HepG2 (cell line): ENCODE data around the gene PARP15. TPM values are rescaled to one million over a fixed set of nuclear protein-coding genes. Genes with fewer than 3 reads are reported as not detected.
A peak's percentile ranks its signal among the peaks of the same experiment; 100 is the strongest.

Source experiments
- ATAD3A ChIP-seq: sonication (generic); formaldehyde crosslinking; IDR thresholded peaks from 2 replicates; pipeline ENCODE4 v1.4.0; 2020; ENCODE audit warnings: missing genetic modification reagents
- CEBPG ChIP-seq: IDR thresholded peaks from 2 replicates; pipeline ENCODE4 v1.6.1; 2016
- FOSL2 ChIP-seq: sonication (generic); formaldehyde crosslinking; IDR thresholded peaks from 2 replicates; pipeline ENCODE4 v1.4.0; 2020; ENCODE audit warnings: missing genetic modification reagents
- FOXP4 ChIP-seq: sonication (generic); formaldehyde crosslinking; IDR thresholded peaks from 2 replicates; pipeline ENCODE4 v1.4.0; 2020; ENCODE audit warnings: missing genetic modification reagents
- HNF4A ChIP-seq: sonication (generic); formaldehyde crosslinking; IDR thresholded peaks from 2 replicates; pipeline ENCODE4 v1.4.0; 2020; ENCODE audit warnings: missing genetic modification reagents
- JUND ChIP-seq: sonication (generic); formaldehyde crosslinking; IDR thresholded peaks from 2 replicates; pipeline ENCODE4 v1.8.0; 2022; ENCODE audit warnings: mild to moderate bottlenecking, missing genetic modification reagents
- NFAT5 ChIP-seq: sonication (generic); formaldehyde crosslinking; IDR thresholded peaks from 2 replicates; pipeline ENCODE4 v1.4.0; 2020; ENCODE audit warnings: missing genetic modification reagents
- NFYB ChIP-seq: sonication (generic); formaldehyde crosslinking; IDR thresholded peaks from 2 replicates; pipeline ENCODE4 v1.4.0; 2020; ENCODE audit warnings: missing genetic modification reagents
- SATB2 ChIP-seq: sonication (generic); formaldehyde crosslinking; IDR thresholded peaks from 2 replicates; pipeline ENCODE4 v1.5.0; 2020; ENCODE audit warnings: missing genetic modification reagents
- ZBTB25 ChIP-seq: IDR thresholded peaks from 2 replicates; pipeline ENCODE4 v1.6.1; 2018; ENCODE audit warnings: missing genetic modification reagents
- ZNF496 ChIP-seq: sonication (generic); formaldehyde crosslinking; IDR thresholded peaks from 2 replicates; pipeline ENCODE4 v1.8.1; 2023; ENCODE audit warnings: mild to moderate bottlenecking, moderate library complexity, missing genetic modification reagents; ENCODE audit not compliant: insufficient replicate concordance
- polyA plus RNA-seq, 8 experiments: library from polyadenylated mRNA; depleted of rRNA in 3 of 8; stranded (reverse) in 7 of 8; unstranded in 1 of 8; fragments of >200 nt; fragmentation: Illumina TruSeq in 4 of 8; extraction: Trizol in 4 of 8; gene quantifications; 2 replicates each; pipeline versions ENCODE4 v1.2.1 to v1.2.3, GENCODE V29; 2011 to 2016; ENCODE audit warnings: low read depth in 4 of 8, missing spikeins in 1 of 8, mixed read lengths in 1 of 8; ENCODE audit not compliant: insufficient read depth in 1 of 8
- total RNA-seq, 5 experiments: library from RNA; depleted of rRNA; stranded (reverse); fragments of >200 nt; fragmentation: Illumina TruSeq; extraction: Trizol; gene quantifications; 2 replicates each; pipeline ENCODE4 v1.2.3, GENCODE V29; 2016; ENCODE audit warnings: low read depth in 1 of 5
- TF ChIP-seq, protein P1 (sequence below): IDR thresholded peaks from 2 replicates; pipeline ENCODE4 v1.6.1; 2016; ENCODE audit warnings: low read depth
- TF ChIP-seq, protein P2 (sequence below): sonication (generic); formaldehyde crosslinking; IDR thresholded peaks from 2 replicates; pipeline ENCODE4 v1.4.0; 2020; ENCODE audit warnings: missing genetic modification reagents
- TF ChIP-seq, protein P3 (sequence below): sonication (generic); formaldehyde crosslinking; IDR thresholded peaks from 2 replicates; pipeline ENCODE4 v1.8.1; 2023; ENCODE audit warnings: mild to moderate bottlenecking, missing genetic modification reagents
- TF ChIP-seq, protein P4 (sequence below): sonication (generic); formaldehyde crosslinking; IDR thresholded peaks from 2 replicates; pipeline ENCODE4 v1.5.0; 2020; ENCODE audit warnings: missing genetic modification reagents, mild to moderate bottlenecking, borderline replicate concordance

PARP15 gene
- total and polyA plus RNA-seq, 2 of the 13 experiments (the other 11 are each of a cell fraction or from before 2014, with no cell fraction given) = 0.02 TPM; not detected in 1

GRCh38 chr3:122572940-122573412 is 4.5 kb upstream of the PARP15 start (continued):
- TF ChIP-seq NFAT5 (CRISPR knock-in tag) (no peak), NFYB (CRISPR knock-in tag) (no peak), HNF4A (CRISPR knock-in tag) (peak; percentile 50), ZBTB25 (CRISPR knock-in tag) (no peak), SATB2 (no peak), ATAD3A (CRISPR knock-in tag) (no peak), FOXP4 (peak; percentile 75), JUND (CRISPR knock-in tag) (peak; percentile 66; the same call in 1 of the 2 replicates), CEBPG (peak; percentile 19), ZNF496 (CRISPR knock-in tag) (no peak), FOSL2 (CRISPR knock-in tag) (peak; percentile 95)
- TF ChIP-seq, protein P1, sequence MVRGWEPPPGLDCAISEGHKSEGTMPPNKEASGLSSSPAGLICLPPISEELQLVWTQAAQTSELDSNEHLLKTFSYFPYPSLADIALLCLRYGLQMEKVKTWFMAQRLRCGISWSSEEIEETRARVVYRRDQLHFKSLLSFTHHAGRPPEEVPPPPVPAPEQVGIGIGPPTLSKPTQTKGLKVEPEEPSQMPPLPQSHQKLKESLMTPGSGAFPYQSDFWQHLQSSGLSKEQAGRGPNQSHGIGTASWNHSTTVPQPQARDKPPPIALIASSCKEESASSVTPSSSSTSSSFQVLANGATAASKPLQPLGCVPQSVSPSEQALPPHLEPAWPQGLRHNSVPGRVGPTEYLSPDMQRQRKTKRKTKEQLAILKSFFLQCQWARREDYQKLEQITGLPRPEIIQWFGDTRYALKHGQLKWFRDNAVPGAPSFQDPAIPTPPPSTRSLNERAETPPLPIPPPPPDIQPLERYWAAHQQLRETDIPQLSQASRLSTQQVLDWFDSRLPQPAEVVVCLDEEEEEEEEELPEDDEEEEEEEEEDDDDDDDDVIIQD = peak; percentile 78; the same call in 1 of the 2 replicates
- TF ChIP-seq, protein P2, sequence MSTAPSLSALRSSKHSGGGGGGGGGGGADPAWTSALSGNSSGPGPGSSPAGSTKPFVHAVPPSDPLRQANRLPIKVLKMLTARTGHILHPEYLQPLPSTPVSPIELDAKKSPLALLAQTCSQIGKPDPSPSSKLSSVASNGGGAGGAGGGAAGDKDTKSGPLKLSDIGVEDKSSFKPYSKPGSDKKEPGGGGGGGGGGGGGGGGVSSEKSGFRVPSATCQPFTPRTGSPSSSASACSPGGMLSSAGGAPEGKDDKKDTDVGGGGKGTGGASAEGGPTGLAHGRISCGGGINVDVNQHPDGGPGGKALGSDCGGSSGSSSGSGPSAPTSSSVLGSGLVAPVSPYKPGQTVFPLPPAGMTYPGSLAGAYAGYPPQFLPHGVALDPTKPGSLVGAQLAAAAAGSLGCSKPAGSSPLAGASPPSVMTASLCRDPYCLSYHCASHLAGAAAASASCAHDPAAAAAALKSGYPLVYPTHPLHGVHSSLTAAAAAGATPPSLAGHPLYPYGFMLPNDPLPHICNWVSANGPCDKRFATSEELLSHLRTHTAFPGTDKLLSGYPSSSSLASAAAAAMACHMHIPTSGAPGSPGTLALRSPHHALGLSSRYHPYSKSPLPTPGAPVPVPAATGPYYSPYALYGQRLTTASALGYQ (CRISPR knock-in tag) = 0 out of 2 replicates have a peak, but pooled peaks have one; percentile 45
- TF ChIP-seq, protein P3, sequence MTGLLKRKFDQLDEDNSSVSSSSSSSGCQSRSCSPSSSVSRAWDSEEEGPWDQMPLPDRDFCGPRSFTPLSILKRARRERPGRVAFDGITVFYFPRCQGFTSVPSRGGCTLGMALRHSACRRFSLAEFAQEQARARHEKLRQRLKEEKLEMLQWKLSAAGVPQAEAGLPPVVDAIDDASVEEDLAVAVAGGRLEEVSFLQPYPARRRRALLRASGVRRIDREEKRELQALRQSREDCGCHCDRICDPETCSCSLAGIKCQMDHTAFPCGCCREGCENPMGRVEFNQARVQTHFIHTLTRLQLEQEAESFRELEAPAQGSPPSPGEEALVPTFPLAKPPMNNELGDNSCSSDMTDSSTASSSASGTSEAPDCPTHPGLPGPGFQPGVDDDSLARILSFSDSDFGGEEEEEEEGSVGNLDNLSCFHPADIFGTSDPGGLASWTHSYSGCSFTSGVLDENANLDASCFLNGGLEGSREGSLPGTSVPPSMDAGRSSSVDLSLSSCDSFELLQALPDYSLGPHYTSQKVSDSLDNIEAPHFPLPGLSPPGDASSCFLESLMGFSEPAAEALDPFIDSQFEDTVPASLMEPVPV (CRISPR knock-in tag) = no peak
- TF ChIP-seq, protein P4, sequence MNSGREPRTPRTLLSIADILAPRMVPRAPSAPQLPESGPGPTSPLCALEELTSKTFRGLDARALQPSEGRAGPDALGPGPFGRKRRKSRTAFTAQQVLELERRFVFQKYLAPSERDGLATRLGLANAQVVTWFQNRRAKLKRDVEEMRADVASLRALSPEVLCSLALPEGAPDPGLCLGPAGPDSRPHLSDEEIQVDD = no peak
